Nucleus accumbens (tissue), 56 donors: ENCODE data around the gene ADO.
A peak's percentile ranks its signal among the peaks of the same experiment; 100 is the strongest.

ENCODE experiments used
- DNase-seq, 56 donors: peaks; one replicate each; lab custom pipeline; 2025; lab: John Stamatoyannopoulos, UW

Gene ADO

DNA sequence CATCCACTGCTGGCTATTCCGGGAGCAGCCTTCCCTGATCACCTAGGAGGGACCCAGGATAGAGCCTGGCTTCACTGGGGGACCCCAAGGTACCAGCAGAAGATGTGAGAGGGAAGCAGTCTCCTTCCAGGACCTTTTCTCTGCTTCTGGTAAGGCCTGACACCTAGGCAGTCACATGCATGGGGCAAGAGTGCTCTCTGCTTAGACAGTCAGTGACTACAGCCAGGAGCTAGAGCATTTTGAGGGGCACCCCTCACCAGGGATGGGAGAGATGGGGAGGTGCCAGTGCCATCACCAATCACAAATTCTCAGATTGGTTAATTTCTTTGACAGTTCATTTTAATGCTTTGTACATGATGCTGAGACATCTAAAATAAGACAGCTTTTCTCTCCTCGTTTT, 13.9 kb upstream of the ADO start:
- peak in 13 of 56 donors; percentile 22 to 60 (median 38) for DNase-seq

DNA sequence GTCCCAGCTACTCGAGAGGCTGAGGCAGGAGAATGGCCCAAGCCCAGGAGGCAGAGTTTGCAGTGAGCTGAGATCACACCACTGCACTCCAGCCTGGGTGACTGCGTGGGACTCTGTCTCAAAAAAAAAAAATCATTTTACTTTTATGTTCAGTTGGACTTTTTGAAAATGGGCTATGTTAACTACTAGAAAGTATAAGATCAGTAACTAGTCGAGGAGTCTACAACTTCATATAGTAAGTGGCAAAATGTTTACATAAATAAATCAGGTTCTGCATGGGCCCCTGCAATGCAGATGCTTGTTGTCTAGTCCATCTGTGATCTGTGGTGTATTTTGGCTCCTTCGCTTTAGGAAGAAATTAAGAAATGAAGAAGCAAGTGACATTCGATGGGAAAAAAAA, 12.3 kb upstream of the ADO start:
- no peak for DNase-seq

DNA sequence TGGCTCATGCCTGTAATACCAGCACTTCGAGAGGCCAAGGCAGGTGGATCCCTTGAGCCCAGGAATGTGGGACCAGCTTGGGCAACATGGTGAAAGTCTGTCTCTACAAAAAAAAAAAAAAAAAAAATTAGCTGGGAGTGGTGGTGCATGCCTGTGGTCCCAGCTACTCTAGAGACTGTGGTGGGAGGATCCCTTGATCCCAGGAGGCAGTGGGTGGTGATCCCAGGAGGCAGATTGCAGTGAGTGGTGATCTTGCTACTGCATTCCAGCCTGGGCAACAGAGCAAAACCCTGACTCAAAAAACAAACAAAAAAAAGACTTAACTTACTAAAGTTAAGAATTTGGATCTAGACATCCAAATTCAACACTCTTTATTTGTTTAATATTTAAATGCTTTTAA, 10.2 kb upstream of the ADO start:
- DNase-seq = no peak

DNA sequence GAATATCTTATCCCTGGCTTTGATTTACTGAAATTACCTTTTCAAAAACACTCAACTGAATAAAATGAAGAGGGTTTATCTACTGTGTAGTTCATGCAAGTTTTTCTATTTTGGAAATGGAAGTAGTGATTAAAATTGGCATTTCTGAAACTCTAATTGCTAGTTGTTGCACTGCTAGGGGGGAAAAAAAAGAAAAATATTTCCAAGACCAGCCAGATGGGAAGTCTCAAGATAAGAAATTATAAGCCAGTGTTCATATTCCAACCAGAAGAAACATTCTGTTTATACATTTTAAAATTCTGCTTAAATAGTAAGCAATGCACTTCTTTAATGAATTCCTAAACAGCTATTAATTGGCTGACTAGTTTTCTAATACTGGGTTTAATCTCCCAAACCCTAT, 9.4 kb upstream of the ADO start:
- no peak for DNase-seq

DNA sequence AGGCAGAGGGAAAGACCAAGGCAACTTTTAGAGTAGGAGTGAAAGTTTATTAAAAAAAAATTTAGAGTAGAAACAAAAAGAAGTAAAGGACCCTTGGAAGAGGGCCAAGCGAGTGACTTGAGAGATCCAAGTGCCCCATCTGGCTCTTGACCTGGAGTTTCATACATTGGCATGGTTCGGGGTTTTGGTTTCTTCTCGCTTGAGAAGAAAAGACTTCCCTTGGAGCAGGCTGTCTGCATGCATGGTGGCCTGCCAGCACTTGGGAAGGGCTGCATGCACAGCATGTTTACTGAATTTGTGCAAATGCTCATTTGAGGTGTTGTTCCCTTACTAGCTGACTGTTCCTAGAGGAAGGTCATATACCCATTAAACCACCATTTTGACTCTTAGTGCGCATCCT, 8.8 kb upstream of the ADO start:
- no peak for DNase-seq

DNA sequence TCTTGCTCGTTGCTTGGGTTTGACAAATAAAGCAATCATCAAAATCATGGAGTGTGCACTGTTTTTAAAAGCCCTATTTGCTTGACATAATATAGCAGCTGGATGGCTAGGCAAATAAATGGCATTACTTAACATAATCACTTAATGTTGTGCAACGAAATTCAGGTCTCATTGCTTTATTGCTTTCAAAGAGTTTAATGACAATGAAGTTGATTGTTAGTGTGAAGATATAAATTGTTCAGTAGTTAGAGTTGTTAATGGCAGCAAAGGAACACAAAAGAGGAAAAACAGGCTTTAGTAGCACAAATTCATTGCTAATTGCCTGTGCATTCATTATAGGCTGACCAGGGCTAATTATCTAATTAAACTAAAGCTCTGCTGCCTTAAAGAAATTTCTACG, 7.6 kb upstream of the ADO start:
- no peak for DNase-seq

DNA sequence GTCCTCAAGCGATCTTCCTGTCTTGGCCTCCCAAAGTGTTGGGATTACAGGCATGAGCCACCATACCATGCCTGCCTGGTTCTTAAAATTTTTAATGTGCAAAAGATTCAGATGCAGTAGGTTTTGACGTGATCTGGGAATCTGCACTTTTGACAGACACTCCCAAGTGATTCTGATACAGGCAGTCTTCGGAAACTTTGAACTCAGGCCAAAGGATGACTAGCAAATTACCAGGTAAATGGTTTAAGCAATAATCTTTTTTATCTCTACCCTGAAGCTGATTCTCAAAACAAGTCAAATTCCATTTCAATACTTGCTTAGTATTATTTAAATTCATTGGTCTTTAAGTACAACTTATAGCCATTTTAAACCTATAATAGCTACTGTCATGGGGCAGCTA, 2.6 kb upstream of the ADO start:
- no peak for DNase-seq

DNA sequence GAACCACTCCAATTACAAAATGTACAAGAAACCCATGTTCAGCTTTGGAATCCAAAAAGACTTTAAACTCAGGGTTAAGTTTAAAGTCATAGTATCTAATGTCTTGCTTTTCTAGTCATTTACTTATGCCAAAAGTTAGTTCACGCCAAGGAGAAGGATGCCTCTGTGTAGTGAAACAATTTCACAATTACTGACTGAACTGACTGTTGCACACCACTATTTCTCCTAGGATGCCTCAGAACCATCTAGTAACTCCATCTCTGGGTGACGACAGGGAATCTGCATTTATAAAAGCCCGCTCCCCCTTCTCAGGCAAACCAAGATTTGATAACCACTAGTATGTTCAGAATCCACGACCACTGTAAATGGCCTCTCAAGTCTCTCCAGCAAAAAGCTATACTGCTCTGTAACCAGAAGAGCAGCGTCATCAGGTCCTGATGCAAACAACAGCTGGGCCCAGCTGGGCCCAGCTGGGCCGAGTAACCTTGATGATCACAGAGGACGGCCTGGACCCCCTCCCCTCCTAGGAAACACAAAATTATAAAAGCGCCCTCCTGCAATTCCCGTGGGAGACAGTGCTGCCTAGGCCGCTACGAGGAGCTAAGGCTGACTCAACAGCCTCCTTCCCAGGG, 680 bp upstream of the ADO start:
- DNase-seq = peak in 1 of 56 donors; percentile 40

DNA sequence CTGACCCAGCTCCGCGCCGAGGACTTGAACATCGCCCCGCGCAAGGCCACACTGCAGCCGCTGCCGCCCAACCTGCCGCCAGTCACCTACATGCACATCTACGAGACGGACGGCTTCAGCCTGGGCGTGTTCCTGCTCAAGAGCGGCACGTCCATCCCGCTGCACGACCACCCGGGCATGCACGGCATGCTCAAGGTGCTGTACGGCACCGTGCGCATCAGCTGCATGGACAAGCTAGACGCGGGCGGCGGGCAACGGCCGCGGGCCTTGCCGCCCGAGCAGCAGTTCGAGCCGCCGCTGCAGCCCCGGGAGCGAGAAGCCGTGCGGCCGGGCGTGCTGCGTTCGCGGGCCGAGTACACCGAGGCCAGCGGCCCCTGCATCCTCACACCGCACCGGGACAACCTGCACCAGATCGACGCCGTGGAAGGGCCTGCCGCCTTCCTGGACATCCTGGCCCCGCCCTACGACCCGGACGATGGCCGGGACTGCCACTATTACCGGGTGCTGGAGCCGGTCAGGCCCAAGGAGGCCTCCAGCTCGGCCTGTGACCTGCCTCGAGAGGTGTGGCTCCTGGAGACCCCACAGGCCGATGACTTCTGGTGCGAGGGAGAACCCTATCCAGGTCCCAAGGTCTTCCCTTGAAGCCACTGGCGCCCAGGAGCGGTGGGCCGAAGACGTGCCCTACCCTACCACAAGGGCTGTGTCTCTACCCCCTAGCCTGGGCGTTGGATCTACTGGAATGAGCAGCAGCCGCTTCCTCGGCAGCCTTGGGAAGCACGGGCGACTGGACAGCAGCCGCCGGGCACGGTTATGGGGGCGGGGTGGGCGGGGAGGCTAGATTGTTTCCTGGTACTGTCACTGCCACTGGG, 945 bp downstream of the ADO start:
- peak in 17 of 56 donors; percentile 4 to 72 (median 56) for DNase-seq

DNA sequence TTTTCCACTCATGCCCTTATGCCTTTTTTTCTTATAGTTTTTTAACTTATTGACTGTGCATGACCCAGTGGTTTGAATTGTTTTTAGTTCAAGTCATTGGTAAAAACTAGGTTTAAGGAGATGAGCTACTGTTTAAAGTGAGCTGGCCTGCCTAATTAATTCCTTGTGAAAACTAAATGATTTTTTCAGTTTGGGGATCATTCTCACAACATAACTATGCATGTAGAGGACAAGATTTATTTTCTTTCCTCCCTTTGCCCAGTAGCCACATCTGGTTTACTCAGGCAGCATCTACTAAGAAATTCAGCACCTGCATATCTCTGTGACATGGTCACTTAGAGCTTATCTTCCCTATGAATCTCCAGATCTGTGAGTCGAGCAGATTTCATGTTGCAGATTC, 1.7 kb downstream of the ADO start:
- no peak for DNase-seq

DNA sequence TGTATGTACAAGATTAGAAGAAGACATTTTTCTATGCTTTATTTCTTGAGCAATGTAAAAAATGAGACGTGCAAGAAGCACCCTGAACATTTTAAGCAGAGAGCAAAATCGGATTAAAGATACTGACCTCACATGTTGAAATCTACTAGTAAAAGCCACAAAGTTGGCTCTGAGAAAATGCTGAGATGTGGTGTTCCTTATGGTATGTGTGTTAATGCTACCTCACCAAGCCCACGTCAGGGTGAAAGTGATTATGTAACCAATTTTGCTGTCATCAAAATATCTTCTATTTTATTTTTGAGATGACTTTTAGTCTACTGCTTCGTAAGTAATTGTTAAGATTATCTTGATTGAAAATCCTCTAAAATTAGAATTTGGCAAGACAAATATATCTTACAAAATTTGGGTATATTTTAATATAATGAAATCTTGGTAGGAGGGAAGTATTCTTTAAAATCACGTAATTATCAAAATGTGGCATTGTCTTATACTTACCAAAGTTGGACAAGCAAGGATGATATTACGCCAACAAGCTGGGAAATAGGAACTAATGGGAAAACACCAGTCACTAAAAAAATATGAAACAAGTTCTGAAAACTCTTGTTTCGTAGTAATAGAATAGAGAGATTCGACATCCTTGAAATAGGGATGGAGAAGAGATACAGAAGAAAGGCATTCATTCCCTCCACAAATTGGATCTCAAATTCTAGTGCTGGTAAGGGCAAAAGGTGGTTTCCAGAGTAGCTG, 5.8 kb downstream of the ADO start:
- no peak for DNase-seq

DNA sequence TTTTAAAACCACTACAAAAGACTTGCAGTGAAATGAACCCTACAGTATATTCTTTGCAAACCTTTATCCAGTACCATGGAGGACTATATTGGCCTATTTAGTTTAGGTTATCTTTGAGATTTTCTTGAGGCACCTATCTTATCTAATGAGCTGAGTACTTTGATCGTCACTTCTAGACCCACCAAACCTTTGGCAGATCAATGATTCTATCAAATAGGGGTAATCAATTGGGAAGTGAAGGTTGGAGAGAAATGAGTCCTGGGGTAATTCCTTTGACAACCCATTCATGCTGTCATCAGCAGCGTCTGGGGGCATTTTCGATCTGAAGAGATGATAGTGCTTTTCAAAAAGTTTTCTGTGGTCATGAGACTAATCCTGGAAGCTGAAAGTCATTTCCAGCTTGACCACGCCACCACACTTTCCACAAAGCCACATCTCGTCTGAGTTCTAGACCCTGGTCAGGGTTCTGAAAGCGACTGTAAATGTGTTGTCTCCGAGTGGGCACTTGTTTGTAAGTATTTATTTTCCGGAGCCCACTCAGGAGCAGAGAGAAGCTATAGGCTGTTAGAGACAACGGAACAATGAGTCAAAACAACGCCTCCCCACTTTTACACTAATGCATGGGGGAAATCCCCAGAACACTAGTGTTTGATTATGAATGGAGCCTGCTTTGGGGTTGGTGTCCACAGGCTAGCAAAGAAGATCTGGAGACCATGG, 6.8 kb downstream of the ADO start:
- no peak for DNase-seq

DNA sequence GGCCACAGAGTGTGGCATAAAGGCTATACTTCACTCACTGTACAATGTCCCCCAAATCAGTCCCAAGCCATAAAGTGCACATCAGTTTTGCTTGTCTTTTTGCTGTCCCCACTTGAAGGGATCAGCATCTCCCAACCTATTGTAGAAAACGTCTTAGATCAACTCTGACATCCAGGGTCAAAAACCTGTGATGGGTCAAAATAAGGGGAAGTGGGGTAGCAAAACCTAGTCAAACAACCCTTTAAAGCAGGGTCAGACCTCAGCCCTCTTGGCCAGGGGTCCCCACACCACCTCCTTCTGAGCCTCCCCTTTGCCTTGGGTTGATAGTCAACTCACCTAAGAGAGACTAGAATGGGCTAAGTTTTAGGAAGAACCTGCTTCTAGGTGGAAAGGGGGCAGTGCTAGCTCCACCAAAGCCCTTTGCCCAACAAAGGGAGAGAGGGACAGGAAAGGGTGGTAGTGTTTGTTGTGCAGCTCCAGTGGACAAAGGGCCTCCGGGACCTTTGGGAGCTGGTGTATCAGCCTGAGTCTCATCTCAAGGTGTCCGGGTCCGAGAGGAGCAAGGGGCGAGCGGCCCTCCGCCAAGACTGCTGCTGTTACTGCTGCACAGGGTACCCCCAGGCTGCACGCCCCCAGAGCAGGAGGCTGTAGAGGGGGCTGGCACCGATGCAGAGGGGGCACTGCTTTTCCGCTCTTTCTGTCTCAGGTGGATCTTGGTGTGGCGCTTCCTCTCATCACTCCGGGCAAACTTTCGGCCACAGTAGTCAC, 8.3 kb downstream of the ADO start:
- no peak for DNase-seq

DNA sequence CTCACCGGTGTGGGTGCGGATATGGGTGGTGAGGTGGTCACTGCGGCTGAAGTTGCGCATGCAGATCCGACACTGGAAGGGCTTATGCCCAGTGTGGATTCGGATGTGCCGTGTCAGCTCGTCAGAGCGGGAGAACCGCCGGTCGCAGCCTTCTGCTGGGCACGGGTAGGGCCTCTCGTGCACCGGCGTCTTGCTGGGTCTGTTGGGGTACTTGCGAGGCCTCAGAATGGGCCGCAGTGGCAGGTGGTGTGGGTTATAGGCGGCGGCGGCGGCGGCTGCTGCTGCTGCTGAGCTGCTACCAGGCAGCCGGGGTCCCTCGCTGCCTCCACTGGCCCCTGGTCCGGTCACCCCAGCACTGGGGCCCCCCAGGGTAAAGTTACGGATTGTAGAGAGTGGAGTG, 8.9 kb downstream of the ADO start:
- no peak for DNase-seq

DNA sequence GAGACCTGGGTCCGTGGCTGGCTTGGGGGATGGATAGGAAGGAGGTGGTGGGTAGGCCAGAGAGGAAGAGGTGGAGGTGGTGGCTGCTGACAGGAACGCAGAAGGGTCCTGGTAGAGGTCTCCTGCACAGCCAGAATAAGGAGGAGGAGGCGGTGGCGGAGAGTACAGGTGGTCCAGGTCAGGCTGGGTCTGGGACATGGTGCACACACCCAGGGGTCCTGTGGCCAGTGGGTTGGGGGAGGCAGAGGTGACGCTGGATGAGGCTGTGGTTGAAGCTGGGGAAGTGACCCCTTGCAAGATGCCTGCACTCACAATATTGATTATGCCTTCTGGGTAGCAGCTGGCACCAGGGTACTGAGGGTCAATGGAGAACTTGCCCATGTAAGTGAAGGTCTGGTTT, 9.5 kb downstream of the ADO start:
- no peak for DNase-seq

DNA sequence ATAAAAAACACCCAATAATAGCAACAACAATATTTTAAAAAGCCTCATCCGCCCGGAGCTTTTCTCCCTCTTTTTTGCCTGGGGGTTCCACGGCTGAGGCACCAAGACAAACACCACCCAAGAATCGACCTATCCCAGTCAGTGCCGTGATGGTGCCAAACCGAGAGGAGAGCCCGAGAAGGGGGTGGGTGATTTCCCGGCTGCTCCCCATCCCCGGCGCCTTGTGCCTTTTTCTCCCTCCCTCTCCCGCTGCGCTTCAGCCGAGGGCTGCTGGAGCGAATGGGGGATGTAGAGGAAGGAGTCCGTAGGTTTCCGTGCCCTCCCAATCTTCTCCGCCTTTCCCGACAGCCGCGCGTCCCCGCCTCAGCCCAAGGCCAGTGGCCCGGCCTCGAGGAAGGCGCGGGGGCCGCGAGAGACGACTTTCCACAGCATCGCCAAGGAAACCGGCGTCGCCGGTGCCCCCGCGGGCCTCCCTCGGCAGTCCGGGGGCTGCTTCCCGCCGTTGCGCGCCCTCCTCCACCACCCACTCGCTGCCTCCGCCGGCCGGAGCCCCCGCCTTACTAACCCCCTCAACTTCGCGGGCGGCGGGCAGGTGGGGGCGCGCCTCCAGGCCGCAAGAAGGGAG, 10.3 kb downstream of the ADO start:
- DNase-seq = peak in 3 of 56 donors; percentile 10 to 53 (median 23)

DNA sequence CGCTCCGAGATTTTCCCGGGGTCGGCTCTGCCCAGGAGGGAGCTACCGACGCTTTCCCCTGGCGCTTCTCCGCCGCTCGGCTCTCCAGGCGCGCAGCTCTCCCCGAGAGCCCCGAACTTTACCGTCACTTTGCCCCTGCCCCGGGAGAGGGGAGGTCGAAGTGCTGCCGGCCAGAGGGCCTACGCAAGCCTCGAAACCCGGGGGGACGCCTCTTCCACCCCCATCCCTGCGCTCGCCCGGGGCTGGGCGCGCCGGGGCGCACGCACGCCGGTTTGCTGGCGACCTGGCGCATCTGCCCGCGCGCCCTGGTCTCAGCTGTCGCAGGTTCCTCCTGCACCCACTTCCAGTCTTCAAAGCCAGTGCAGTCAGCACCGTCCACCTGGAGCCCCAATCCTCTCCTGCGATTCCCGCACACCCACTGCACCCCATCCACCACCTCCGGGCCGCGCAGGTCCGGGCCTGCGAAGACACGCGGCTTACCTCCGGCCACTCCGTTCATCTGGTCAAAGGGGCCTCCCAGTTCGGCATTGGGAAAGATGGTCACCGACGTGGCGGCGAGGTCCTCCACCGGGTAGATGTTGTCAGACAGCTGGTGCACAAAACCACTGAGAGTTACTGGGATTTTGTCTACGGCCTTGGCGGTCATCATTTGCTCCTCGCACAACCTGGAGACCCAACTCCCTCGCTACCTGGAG, 11.0 kb downstream of the ADO start:
- DNase-seq = peak in 4 of 56 donors; percentile 14 to 42 (median 32)

DNA sequence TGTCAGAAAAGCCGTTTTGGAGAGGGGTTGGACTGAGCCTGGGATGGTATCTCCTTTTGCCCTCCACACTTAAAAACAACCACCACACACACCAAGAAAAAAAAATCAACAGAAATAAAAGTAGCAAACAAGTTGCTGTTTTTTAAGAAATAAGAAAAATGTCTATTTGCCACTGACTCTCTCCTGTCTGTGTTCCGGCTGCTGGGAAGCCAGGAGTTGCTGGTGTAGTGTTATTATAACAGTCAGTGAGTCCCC, 11.5 kb downstream of the ADO start:
- no peak for DNase-seq
